Measurements from ENCODE around the gene MKNK2.

The MKNK2 gene

GRCh38 chr19:2046046-2046907, 4.8 kb downstream of the MKNK2 start:
- H3K36me3 Mint-ChIP-seq (ENCODE audit: low read depth): peaks cover 25% of the 10 kb centered on the region

GRCh38 chr19:2045501-2046045, 5.5 kb downstream of the MKNK2 start:
- Mint-ChIP-seq H3K9me3 (no peaks in the 10 kb centered on the region), H3K27me3 (ENCODE audit: low read depth) (no peaks in the 10 kb centered on the region), H3K4me3 (no peak overlapping the region), H3K4me1 (ENCODE audit: low read depth) (peaks cover 13% of the 10 kb centered on the region), H3K36me3 (ENCODE audit: low read depth) (peaks cover 29% of the 10 kb centered on the region), H3K27ac (no peak overlapping the region)
- DNase-seq (ENCODE audit: low spot score): no peak

More at GRCh38 chr19:2046046-2046907, 4.8 kb downstream of the MKNK2 start:
- DNase-seq (ENCODE audit: low spot score): no peak
- H3K9me3 Mint-ChIP-seq: no peaks in the 10 kb centered on the region
- H3K27me3 Mint-ChIP-seq (ENCODE audit: low read depth): no peaks in the 10 kb centered on the region
- peaks cover 13% of the 10 kb centered on the region for H3K4me1 Mint-ChIP-seq (ENCODE audit: low read depth)
- H3K27ac Mint-ChIP-seq: no peak overlapping the region
- H3K4me3 Mint-ChIP-seq: no peak overlapping the region

- H3K9me3 Mint-ChIP-seq: no peaks in the 10 kb centered on the region
- H3K27ac Mint-ChIP-seq: peak overlapping the region; percentile 52
- peaks cover 13% of the 10 kb centered on the region for H3K4me1 Mint-ChIP-seq (ENCODE audit: low read depth)
- H3K36me3 Mint-ChIP-seq (ENCODE audit: low read depth): peaks cover 31% of the 10 kb centered on the region
- no peaks in the 10 kb centered on the region for H3K27me3 Mint-ChIP-seq (ENCODE audit: low read depth)
- no peak for DNase-seq (ENCODE audit: low spot score)
- no peak overlapping the region for H3K4me3 Mint-ChIP-seq
These were observed 6.1 kb downstream of the MKNK2 start for GRCh38 chr19:2044709-2045500.

- H3K9me3 Mint-ChIP-seq: no peaks in the 10 kb centered on the region
- H3K27me3 Mint-ChIP-seq (ENCODE audit: low read depth): no peaks in the 10 kb centered on the region
- peaks cover 32% of the 10 kb centered on the region for H3K36me3 Mint-ChIP-seq (ENCODE audit: low read depth)
- no peak for DNase-seq (ENCODE audit: low spot score)
- no peak overlapping the region for H3K4me3 Mint-ChIP-seq
- H3K27ac Mint-ChIP-seq: peak overlapping the region; percentile 88
- H3K4me1 Mint-ChIP-seq (ENCODE audit: low read depth): peaks cover 8% of the 10 kb centered on the region
These were observed 6.9 kb downstream of the MKNK2 start for GRCh38 chr19:2043961-2044708.

- H3K36me3 Mint-ChIP-seq (ENCODE audit: low read depth): peaks cover 26% of the 10 kb centered on the region
- no peaks in the 10 kb centered on the region for H3K9me3 Mint-ChIP-seq
- no peaks in the 10 kb centered on the region for H3K27me3 Mint-ChIP-seq (ENCODE audit: low read depth)
- peak overlapping the region; percentile 67 for H3K4me3 Mint-ChIP-seq
- peak overlapping the region; percentile 88 for H3K27ac Mint-ChIP-seq
- DNase-seq (ENCODE audit: low spot score): peak; percentile 4
- peaks cover 6% of the 10 kb centered on the region for H3K4me1 Mint-ChIP-seq (ENCODE audit: low read depth)
These were observed 7.8 kb downstream of the MKNK2 start for GRCh38 chr19:2043251-2043641.

- Mint-ChIP-seq H3K27ac (peak overlapping the region; percentile 88), H3K9me3 (no peaks in the 10 kb centered on the region), H3K4me1 (ENCODE audit: low read depth) (peaks cover 5% of the 10 kb centered on the region), H3K36me3 (ENCODE audit: low read depth) (peaks cover 28% of the 10 kb centered on the region), H3K4me3 (peak overlapping the region; percentile 67), H3K27me3 (ENCODE audit: low read depth) (no peaks in the 10 kb centered on the region)
- no peak for DNase-seq (ENCODE audit: low spot score)
These were observed 8.4 kb downstream of the MKNK2 start for GRCh38 chr19:2042485-2043250.

GRCh38 chr19:2041683-2042484, 9.2 kb downstream of the MKNK2 start:
- peaks cover 5% of the 10 kb centered on the region for H3K4me1 Mint-ChIP-seq (ENCODE audit: low read depth)
- no peaks in the 10 kb centered on the region for H3K9me3 Mint-ChIP-seq
- H3K27ac Mint-ChIP-seq: peak overlapping the region; percentile 88
- H3K36me3 Mint-ChIP-seq (ENCODE audit: low read depth): peaks cover 27% of the 10 kb centered on the region
- peak overlapping the region; percentile 67 for H3K4me3 Mint-ChIP-seq
- peak; percentile 99 for DNase-seq (ENCODE audit: low spot score)
- H3K27me3 Mint-ChIP-seq (ENCODE audit: low read depth): no peaks in the 10 kb centered on the region

GRCh38 chr19:2041433-2041682, 9.7 kb downstream of the MKNK2 start:
- DNase-seq (ENCODE audit: low spot score): no peak
- Mint-ChIP-seq H3K36me3 (ENCODE audit: low read depth) (peaks cover 26% of the 10 kb centered on the region), H3K4me1 (ENCODE audit: low read depth) (peaks cover 5% of the 10 kb centered on the region), H3K9me3 (no peaks in the 10 kb centered on the region), H3K4me3 (peak overlapping the region; percentile 57), H3K27ac (peak overlapping the region; percentile 87), H3K27me3 (ENCODE audit: low read depth) (no peaks in the 10 kb centered on the region)

GRCh38 chr19:2040647-2041432, 10.2 kb downstream of the MKNK2 start:
- Mint-ChIP-seq H3K27ac (peak overlapping the region; percentile 87), H3K4me3 (no peak overlapping the region), H3K4me1 (ENCODE audit: low read depth) (peaks cover 5% of the 10 kb centered on the region), H3K27me3 (ENCODE audit: low read depth) (no peaks in the 10 kb centered on the region), H3K36me3 (ENCODE audit: low read depth) (peaks cover 26% of the 10 kb centered on the region), H3K9me3 (no peaks in the 10 kb centered on the region)
- DNase-seq (ENCODE audit: low spot score): no peak

GRCh38 chr19:2039959-2040646, 10.9 kb downstream of the MKNK2 start:
- Mint-ChIP-seq H3K4me3 (no peak overlapping the region), H3K9me3 (peaks cover 3% of the 10 kb centered on the region), H3K27me3 (ENCODE audit: low read depth) (no peaks in the 10 kb centered on the region), H3K4me1 (ENCODE audit: low read depth) (peaks cover 9% of the 10 kb centered on the region), H3K36me3 (ENCODE audit: low read depth) (peaks cover 26% of the 10 kb centered on the region), H3K27ac (peak overlapping the region; percentile 36)
- DNase-seq (ENCODE audit: low spot score): no peak

GRCh38 chr19:2039089-2039958, 11.7 kb downstream of the MKNK2 start:
- Mint-ChIP-seq H3K36me3 (ENCODE audit: low read depth) (peaks cover 22% of the 10 kb centered on the region), H3K4me1 (ENCODE audit: low read depth) (peaks cover 9% of the 10 kb centered on the region), H3K27ac (peak overlapping the region; percentile 57), H3K27me3 (ENCODE audit: low read depth) (no peaks in the 10 kb centered on the region), H3K9me3 (peaks cover 5% of the 10 kb centered on the region), H3K4me3 (no peak overlapping the region)
- DNase-seq (ENCODE audit: low spot score): no peak

Data from T-helper 2 cell treated with Interferon-gamma antibody and Interleukin-4, amounts not matched to agents 5 μg/mL and 100 μg/mL, for 36 hours (primary cell).